PFSK-1 (cell line): Measurements from ENCODE around the gene POP7.

Experiments used
- FOXP2 ChIP-seq: optimal IDR thresholded peaks from 2 replicates; pipeline ENCODE3; 2011; ENCODE audit warnings: borderline replicate concordance, control low read depth, inconsistent platforms; ENCODE audit not compliant: insufficient read depth; ENCODE audit errors: extremely low read length, extremely low read depth
- POLR2AphosphoS5 ChIP-seq: IDR thresholded peaks from 2 replicates; pipeline ENCODE4 v1.6.1; 2012; ENCODE audit warnings: low read depth, mild to moderate bottlenecking, control low read depth, low read length, moderate library complexity
- REST ChIP-seq, 2 experiments: IDR thresholded peaks; 2 replicates each; pipeline versions ENCODE4 v1.6.1 to v1.8.0; 2011 to 2012; ENCODE audit warnings: low read depth in 2 of 2, low read length in 2 of 2, control low read depth in 1 of 2, inconsistent platforms in 1 of 2, mild to moderate bottlenecking in 1 of 2, moderate library complexity in 1 of 2; ENCODE audit not compliant: insufficient read depth in 1 of 2
- SIN3A ChIP-seq: IDR thresholded peaks from 2 replicates; pipeline ENCODE4 v1.6.1; 2012; ENCODE audit warnings: mild to moderate bottlenecking, low read length, moderate library complexity, borderline replicate concordance; ENCODE audit not compliant: insufficient read depth
- TAF1 ChIP-seq: IDR thresholded peaks from 2 replicates; pipeline ENCODE4 v1.6.1; 2012; ENCODE audit warnings: low read length, control low read depth, borderline replicate concordance; ENCODE audit not compliant: insufficient read depth

Gene POP7

DNA sequence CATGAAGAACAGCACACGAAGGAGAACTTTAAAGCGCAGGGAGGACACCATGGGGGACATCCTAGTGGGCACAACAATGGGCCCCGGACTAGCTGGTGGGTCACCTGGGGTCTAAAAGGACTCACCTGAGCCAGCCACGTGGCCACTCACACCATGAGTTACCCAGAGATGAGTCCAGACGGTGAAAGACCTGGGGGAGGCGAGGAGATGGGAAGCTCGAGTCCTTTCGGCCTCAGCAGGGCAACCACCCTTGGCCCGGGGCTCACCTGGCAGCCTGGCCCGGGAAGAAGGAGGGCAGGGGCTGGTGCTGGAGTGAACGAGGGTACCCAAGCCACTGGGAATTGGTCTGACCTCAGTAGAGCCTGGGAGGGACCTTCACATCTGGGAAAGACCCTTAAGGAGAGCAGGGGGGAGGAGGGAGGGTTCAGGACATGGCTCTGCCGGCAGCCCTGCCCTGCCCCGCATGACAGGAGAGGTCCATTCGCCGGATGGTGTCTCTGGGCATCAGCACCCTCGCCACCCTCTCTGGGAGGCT, 17.5 kb upstream of the POP7 start:
- TF ChIP-seq SIN3A: no peak

- TF ChIP-seq TAF1: no peak
These were observed 16.4 kb upstream of the POP7 start for GRCh38 chr7:100689230-100690135.

DNA sequence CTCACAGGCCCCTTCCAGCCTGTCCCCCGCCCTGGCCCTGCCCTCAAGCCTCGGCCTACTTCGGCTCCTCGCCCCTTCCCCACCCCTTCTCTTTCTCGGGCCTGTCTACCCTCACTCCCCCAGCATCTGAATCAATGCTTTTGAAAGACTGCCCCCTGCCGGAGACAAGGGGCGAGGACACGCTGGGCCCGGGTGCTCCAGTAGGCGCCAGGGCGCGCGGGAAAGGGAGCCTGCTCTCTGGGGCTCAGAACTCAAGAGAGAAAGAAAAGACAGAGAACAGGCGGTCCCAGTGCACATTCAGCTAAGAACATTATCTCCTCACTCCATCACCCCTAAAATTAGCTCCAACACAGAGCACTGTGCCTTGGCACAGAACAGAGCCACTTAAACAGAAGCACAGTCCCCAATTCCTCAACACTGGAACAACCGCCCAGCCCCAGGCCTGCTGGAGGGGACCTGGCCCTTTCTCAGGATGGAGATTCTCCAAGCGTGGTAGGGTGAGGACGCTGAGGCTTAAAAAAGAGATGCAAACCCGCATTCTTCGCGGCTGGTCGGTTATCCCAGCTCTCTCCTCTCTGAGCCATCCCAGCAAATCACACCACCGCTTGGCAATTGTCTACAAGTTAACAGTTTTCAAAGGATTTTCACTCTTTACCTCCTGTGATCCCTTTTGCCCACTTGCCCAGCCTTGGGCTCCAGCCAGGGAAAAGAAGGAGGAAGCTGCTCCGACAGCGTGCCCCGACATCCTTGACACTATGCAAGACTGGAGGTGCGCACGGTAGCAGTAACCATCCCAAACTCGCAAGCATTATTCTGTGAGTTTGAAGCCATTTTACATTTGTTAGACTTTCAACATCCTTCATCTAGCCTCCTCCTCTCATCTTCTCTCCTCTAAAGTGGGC, 14.0 kb upstream of the POP7 start:
- TF ChIP-seq TAF1: no peak
- TF ChIP-seq SIN3A: no peak
- TF ChIP-seq POLR2AphosphoS5: no peak
- TF ChIP-seq REST (IDR thresholded peaks at IDR 0.05; ENCODE audit: insufficient read depth in 1 of 2, low read depth in 2 of 2, low read length in 2 of 2): no peak
- no peak for TF ChIP-seq FOXP2

- no peak for TF ChIP-seq REST (IDR thresholded peaks at IDR 0.05; ENCODE audit: insufficient read depth in 1 of 2, low read depth in 2 of 2, low read length in 2 of 2)
- TF ChIP-seq TAF1: no peak
- TF ChIP-seq SIN3A: no peak
- no peak for TF ChIP-seq FOXP2
- TF ChIP-seq POLR2AphosphoS5: no peak
These were observed 13.4 kb upstream of the POP7 start for GRCh38 chr7:100692578-100692961.

- TF ChIP-seq REST (IDR thresholded peaks at IDR 0.05; ENCODE audit: insufficient read depth in 1 of 2, low read depth in 2 of 2, low read length in 2 of 2): no peak
- TF ChIP-seq FOXP2: no peak
- no peak for TF ChIP-seq TAF1
- no peak for TF ChIP-seq SIN3A
- TF ChIP-seq POLR2AphosphoS5: no peak
These were observed 12.4 kb upstream of the POP7 start for GRCh38 chr7:100693312-100694097.
